Hepatocyte (in vitro differentiated cells): Measurements from ENCODE around the gene ELL. TPM values are rescaled to one million over a fixed set of nuclear protein-coding genes. Genes with fewer than 3 reads are reported as not detected.

Experiments used
- DNase-seq: peaks from one replicate; pipeline ENCODE4 v3.0.0-alpha.2; 2016; ENCODE audit warnings: low spot score
- H2AFZ ChIP-seq: fragments of 200-600 bp; sonication (generic); 2 replicates; pipeline ENCODE4 v1.6.0; 2016; ENCODE audit warnings: antibody characterized with exemption, mild to moderate bottlenecking
- H3K27ac ChIP-seq: fragments of 200-600 bp; sonication (generic); 2 replicates; pipeline ENCODE4 v1.5.1; 2016; ENCODE audit warnings: mild to moderate bottlenecking
- H3K27me3 ChIP-seq: fragments of 200-600 bp; sonication (generic); 2 replicates; pipeline ENCODE4 v1.6.1; 2016
- H3K36me3 ChIP-seq: fragments of 200-600 bp; sonication (generic); replicated peaks from 2 replicates; pipeline ENCODE4 v1.5.1; 2016; ENCODE audit warnings: low read depth; ENCODE audit not compliant: insufficient read depth
- H3K4me1 ChIP-seq: fragments of 200-600 bp; sonication (generic); 2 replicates; pipeline ENCODE4 v1.5.1; 2016; ENCODE audit warnings: mild to moderate bottlenecking, moderate library complexity; ENCODE audit not compliant: insufficient read depth
- H3K4me2 ChIP-seq: fragments of 200-600 bp; sonication (generic); 2 replicates; pipeline ENCODE4 v1.6.0; 2016
- H3K4me3 ChIP-seq: fragments of 200-600 bp; sonication (generic); 2 replicates; pipeline ENCODE4 v1.5.1; 2016; ENCODE audit warnings: mild to moderate bottlenecking
- H3K79me2 ChIP-seq: fragments of 200-600 bp; sonication (generic); 2 replicates; pipeline ENCODE4 v1.6.0; 2017; ENCODE audit warnings: mild to moderate bottlenecking
- H3K9me2 ChIP-seq: fragments of 200-600 bp; sonication (generic); replicated peaks from 2 replicates; pipeline ENCODE4 v1.6.0; 2017; ENCODE audit warnings: mild to moderate bottlenecking; ENCODE audit not compliant: insufficient read depth
- H3K9me3 ChIP-seq: fragments of 200-600 bp; sonication (generic); 2 replicates; pipeline ENCODE4 v1.5.1; 2016; ENCODE audit warnings: low read depth, mild to moderate bottlenecking
- H4K20me1 ChIP-seq: fragments of 200-600 bp; sonication (generic); 2 replicates; pipeline ENCODE4 v1.6.0; 2016; ENCODE audit warnings: mild to moderate bottlenecking; ENCODE audit not compliant: insufficient read depth, poor library complexity, severe bottlenecking
- EZH2 ChIP-seq: fragments of 200-600 bp; sonication (generic); IDR thresholded peaks from 2 replicates; pipeline ENCODE4 v1.6.1; 2016; ENCODE audit warnings: antibody characterized with exemption, mild to moderate bottlenecking, borderline replicate concordance
- EZH2phosphoT487 ChIP-seq: fragments of 200-600 bp; sonication (generic); IDR thresholded peaks from one replicate; pipeline ENCODE4 v1.6.1; 2018; ENCODE audit warnings: antibody characterized with exemption, mild to moderate bottlenecking, low read depth, moderate library complexity; ENCODE audit not compliant: unreplicated experiment, severe bottlenecking
- WGBS: methylation state at CpG from one replicate; pipeline ENCODE4 v1.1.6; 2016; ENCODE audit warnings: low lambda C conversion rate; ENCODE audit errors: missing lambda C conversion rate; 5-methylcytosine and 5-hydroxymethylcytosine counted together
- polyA plus RNA-seq: library from polyadenylated mRNA; unstranded; fragments of >200 nt; fragmentation: Nextera tagmentation; extraction: Ambion mirVana; gene quantifications from 2 replicates; pipeline ENCODE4 v1.2.1, GENCODE V29; 2016
- total RNA-seq: library from RNA; depleted of rRNA; stranded (reverse); fragments of >200 nt; gene quantifications from 2 replicates; pipeline ENCODE4 v1.2.3, GENCODE V29; 2014
- TF ChIP-seq, protein P1 (sequence below): fragments of 200-600 bp; sonication (generic); IDR thresholded peaks from 2 replicates; pipeline ENCODE4 v1.5.1; 2016; ENCODE audit warnings: antibody characterized with exemption, mild to moderate bottlenecking; ENCODE audit not compliant: poor library complexity

The ELL gene
- total and polyA plus RNA-seq, 2 experiments from 2014 or later = 11.0 to 15.0 TPM

GRCh38 chr19:18433015-18433691 lies 88.7 kb downstream of the ELL start:
- no peaks in the 10 kb centered on the region for H3K36me3 ChIP-seq
- no peaks in the 10 kb centered on the region for H3K9me2 ChIP-seq
- H3K27me3 ChIP-seq = no peaks in the 10 kb centered on the region
- peaks cover 55% of the 10 kb centered on the region for H3K4me1 ChIP-seq
- peak overlapping the region; percentile 96 for H3K4me2 ChIP-seq
- H3K79me2 ChIP-seq = peaks cover 29% of the 10 kb centered on the region
- no peaks in the 10 kb centered on the region for H3K9me3 ChIP-seq
- no peak for DNase-seq
- 14% methylated on average over 32 of the region's 59 CpGs for WGBS
- peak overlapping the region; percentile 85 for H3K27ac ChIP-seq
- no peak for TF ChIP-seq EZH2
- TF ChIP-seq, protein P1, sequence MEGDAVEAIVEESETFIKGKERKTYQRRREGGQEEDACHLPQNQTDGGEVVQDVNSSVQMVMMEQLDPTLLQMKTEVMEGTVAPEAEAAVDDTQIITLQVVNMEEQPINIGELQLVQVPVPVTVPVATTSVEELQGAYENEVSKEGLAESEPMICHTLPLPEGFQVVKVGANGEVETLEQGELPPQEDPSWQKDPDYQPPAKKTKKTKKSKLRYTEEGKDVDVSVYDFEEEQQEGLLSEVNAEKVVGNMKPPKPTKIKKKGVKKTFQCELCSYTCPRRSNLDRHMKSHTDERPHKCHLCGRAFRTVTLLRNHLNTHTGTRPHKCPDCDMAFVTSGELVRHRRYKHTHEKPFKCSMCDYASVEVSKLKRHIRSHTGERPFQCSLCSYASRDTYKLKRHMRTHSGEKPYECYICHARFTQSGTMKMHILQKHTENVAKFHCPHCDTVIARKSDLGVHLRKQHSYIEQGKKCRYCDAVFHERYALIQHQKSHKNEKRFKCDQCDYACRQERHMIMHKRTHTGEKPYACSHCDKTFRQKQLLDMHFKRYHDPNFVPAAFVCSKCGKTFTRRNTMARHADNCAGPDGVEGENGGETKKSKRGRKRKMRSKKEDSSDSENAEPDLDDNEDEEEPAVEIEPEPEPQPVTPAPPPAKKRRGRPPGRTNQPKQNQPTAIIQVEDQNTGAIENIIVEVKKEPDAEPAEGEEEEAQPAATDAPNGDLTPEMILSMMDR = no peak
- peak overlapping the region; percentile 42 for H3K4me3 ChIP-seq
- H2AFZ ChIP-seq = peak overlapping the region; percentile 31
- H4K20me1 ChIP-seq = no peaks in the 10 kb centered on the region

DNA sequence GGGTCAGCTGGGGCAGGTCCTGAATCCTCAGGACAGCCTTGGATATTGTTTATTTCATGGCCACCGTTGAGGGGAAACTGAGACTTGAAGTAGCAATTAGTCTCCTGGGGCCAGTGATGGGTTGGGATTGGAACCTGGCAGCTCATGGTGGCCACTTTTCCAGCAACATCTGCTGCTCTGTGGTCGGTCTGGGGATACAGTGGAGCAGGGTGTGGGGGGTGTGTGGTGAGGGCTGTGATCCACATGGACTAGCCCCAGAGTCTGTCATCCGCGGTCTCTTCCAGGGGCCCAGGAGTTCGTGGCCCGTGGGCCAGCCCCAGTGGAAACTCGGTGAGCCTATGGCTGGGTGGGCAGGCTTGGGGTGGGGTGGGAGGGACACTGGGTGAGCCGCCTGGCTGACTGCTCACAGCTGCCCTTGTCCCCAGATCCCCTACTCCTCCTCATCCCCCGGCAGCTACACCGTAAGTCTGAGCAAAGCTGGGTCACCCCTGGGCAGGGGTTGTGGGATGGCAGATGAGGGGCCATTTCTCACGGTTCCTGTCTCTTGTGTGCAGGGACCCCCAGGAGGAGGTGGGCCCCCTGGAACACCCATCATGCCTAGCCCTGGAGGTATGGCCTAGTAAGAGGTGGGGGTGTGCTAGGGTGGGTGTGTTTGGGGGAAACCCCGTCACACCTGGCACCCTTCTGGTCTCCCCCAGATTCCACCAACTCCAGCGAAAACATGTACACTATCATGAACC lies 89.4 kb downstream of the ELL start:
- Histone ChIP-seq H3K9me3 (no peaks in the 10 kb centered on the region), H3K4me2 (peak overlapping the region; percentile 96), H3K27me3 (no peaks in the 10 kb centered on the region), H3K27ac (peak overlapping the region; percentile 85), H3K36me3 (no peaks in the 10 kb centered on the region), H2AFZ (no peak overlapping the region), H3K4me1 (peaks cover 48% of the 10 kb centered on the region), H4K20me1 (no peaks in the 10 kb centered on the region), H3K79me2 (peaks cover 29% of the 10 kb centered on the region), H3K4me3 (peak overlapping the region; percentile 42), H3K9me2 (no peaks in the 10 kb centered on the region)
- TF ChIP-seq EZH2 (no peak), EZH2phosphoT487 (no peak)
- TF ChIP-seq, protein P1 = no peak
- DNase-seq = no peak
- 80% methylated on average over 13 of the region's 13 CpGs for WGBS

DNA sequence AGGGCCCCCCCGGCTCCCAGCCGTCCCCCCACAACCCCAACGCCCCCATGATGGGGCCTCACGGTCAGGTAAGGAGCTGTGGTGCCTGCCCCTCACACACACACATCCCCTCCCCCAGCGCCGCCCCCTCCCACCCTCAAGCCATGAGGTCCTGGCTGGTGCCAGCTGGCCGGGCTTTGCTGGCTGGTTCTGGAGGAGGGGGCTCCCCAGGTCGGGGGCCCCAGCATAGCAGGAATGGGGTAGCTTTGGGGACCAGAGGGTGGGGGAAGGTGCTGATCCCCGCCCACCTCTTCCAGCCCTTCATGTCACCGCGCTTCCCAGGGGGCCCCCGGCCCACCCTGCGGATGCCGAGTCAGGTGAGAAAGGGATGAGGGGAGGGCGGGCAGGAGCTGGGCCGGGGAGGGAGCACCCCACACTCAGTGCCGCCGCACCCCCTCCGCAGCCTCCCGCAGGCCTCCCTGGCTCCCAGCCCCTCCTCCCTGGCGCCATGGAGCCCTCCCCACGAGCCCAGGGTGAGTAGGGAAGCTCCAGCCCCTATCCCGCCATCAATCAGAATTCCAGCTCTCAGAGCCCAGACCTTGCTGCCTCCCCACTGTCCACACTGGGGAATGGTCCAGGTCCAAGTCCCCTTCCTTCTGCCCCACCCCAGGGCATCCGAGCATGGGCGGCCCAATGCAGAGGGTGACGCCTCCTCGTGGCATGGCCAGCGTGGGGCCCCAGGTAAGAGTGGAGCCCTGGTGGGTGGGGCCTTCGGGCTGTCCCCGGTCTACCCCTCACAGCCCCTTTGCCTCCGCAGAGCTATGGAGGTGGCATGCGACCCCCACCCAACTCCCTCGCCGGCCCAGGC lies 90.3 kb downstream of the ELL start:
- Histone ChIP-seq H4K20me1 (no peaks in the 10 kb centered on the region), H2AFZ (no peak overlapping the region), H3K36me3 (no peaks in the 10 kb centered on the region), H3K4me2 (no peak overlapping the region), H3K9me3 (no peaks in the 10 kb centered on the region), H3K27me3 (no peaks in the 10 kb centered on the region), H3K27ac (no peak overlapping the region), H3K4me1 (peaks cover 43% of the 10 kb centered on the region), H3K4me3 (no peak overlapping the region), H3K79me2 (peaks cover 29% of the 10 kb centered on the region), H3K9me2 (no peaks in the 10 kb centered on the region)
- TF ChIP-seq EZH2phosphoT487 (no peak), EZH2 (no peak)
- TF ChIP-seq, protein P1 = no peak
- 85% methylated on average over 13 of the region's 34 CpGs for WGBS
- no peak for DNase-seq
